Gastroesophageal sphincter (tissue), 4 donors: Measurements from ENCODE around the gene ZSCAN5C. TPM values are rescaled to one million over a fixed set of nuclear protein-coding genes. Genes with fewer than 3 reads are reported as not detected.

Source experiments
- ATAC-seq: fragments of 150-250 bp; one replicate; pipeline ENCODE4 v1.9.1; 2016; ENCODE audit warnings: mild to moderate bottlenecking, moderate library complexity
- H3K27ac ChIP-seq, 4 donors: fragments of 200-600 bp; sonication (generic) in 3 of 4; 1 replicate in 3 of 4; 2 replicates in 1 of 4; pipeline ENCODE4 v1.5.1; 2016 to 2019
- H3K27me3 ChIP-seq: fragments of 200-600 bp; sonication (generic); one replicate; pipeline ENCODE4 v1.5.1; 2019
- H3K36me3 ChIP-seq, 2 donors: fragments of 200-600 bp; sonication (generic); one replicate each; pipeline ENCODE4 v1.5.1; 2019; ENCODE audit warnings: control low read depth in 1 of 2
- H3K4me1 ChIP-seq, 3 donors: fragments of 200-600 bp; sonication (generic); 1 replicate in 2 of 3; 2 replicates in 1 of 3; pipeline ENCODE4 v1.5.1; 2016 to 2019; ENCODE audit warnings: control low read depth in 2 of 3
- H3K4me3 ChIP-seq, 2 donors: fragments of 200-600 bp; sonication (generic); one replicate each; pipeline ENCODE4 v1.5.1; 2019; ENCODE audit warnings: mild to moderate bottlenecking in 1 of 2, moderate library complexity in 1 of 2
- H3K9me3 ChIP-seq, 3 donors: fragments of 200-600 bp; sonication (generic); one replicate each; pipeline ENCODE4 v1.5.1; 2017 to 2019; ENCODE audit warnings: control low read depth in 2 of 3
- CTCF ChIP-seq, 4 experiments: fragments of 200-600 bp in 2 of 4; fragments of 450-650 bp in 2 of 4; sonication (generic) in 1 of 4; IDR thresholded peaks; one replicate each; pipeline ENCODE4 v1.5.1; 2017 to 2019; ENCODE audit warnings: antibody characterized with exemption in 4 of 4, mild to moderate bottlenecking in 2 of 4, moderate library complexity in 2 of 4
- EP300 ChIP-seq: sonication (generic); formaldehyde crosslinking; IDR thresholded peaks from one replicate; pipeline ENCODE4 v1.6.1; 2017; ENCODE audit warnings: antibody characterized with exemption, mild to moderate bottlenecking
- POLR2A ChIP-seq, 2 donors: fragments of 450-650 bp; IDR thresholded peaks; one replicate each; pipeline ENCODE4 v1.6.1; 2017; ENCODE audit warnings: antibody characterized with exemption in 2 of 2, mild to moderate bottlenecking in 2 of 2, moderate library complexity in 1 of 2
- POLR2AphosphoS5 ChIP-seq: sonication (generic); formaldehyde crosslinking; IDR thresholded peaks from one replicate; pipeline ENCODE4 v1.6.1; 2017; ENCODE audit warnings: antibody characterized with exemption
- WGBS, 2 donors: methylation state at CpG; one replicate each; pipeline ENCODE4 v1.1.5; 2018; ENCODE audit warnings: low coverage in 1 of 2; 5-methylcytosine and 5-hydroxymethylcytosine counted together
- total RNA-seq, 4 donors: library from RNA; depleted of rRNA; stranded (reverse); fragments of >200 nt; gene quantifications; one replicate each; pipeline ENCODE4 v1.1.0, GENCODE V29; 2016

The ZSCAN5C gene
- total RNA-seq, 4 donors from 2014 or later, result not detected

DNA sequence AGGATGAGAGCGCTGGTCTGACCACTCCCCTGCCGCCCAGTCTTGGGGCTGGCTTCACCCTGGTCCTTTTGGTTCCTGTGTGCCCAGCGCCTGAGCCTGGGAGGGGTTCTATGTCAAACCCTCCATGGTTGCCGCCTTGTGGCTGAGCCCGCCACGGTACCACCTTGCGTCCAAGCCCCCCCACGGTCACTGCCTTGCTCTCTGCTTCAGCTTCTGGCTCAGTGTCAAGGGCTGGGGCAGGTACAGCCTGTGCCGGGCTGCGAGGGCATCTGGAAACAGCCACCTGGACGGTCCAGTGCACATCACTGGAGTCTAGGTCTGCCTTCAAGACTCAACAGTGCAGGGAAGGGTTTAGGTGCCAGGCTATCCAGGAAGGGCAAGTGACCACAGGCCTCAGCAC lies 40.5 kb upstream of the ZSCAN5C start:
- Histone ChIP-seq H3K36me3 (peaks cover 0 to 58% of the 10 kb centered on the region in 2 donors), H3K27ac (no peak overlapping the region), H3K4me3 (no peak overlapping the region), H3K27me3 (peaks cover 3% of the 10 kb centered on the region), H3K9me3 (no peaks in the 10 kb centered on the region), H3K4me1 (peaks cover 0 to 1% (median 0%) of the 10 kb centered on the region in 3 donors)
- WGBS, 2 donors, result no CpG with 5 or more reads among the region's 11 CpGs
- TF ChIP-seq POLR2AphosphoS5, result no peak
- no peak for TF ChIP-seq EP300
- TF ChIP-seq POLR2A (IDR thresholded peaks at IDR 0.05), result no peak
- TF ChIP-seq CTCF (IDR thresholded peaks at IDR 0.05), result no peak
- no peak for ATAC-seq

DNA sequence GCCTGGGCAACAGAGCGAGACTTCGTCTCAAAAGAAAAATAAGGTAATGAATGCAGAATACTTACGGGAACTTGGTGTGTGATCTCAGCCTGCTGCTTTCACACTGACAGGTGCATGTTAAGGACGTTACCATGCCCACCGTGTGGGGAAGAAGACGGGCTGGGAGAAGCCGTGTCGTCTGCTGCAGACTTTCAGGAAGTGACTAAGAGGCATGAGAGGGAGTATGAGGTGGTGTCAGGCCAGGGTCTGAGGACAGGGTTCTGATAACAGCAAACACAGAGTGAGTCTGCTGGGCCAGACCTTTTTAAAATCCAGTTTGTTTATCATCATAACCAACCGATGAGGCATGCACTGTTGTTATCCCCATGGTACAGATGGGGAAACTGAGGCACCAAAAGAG lies 39.8 kb upstream of the ZSCAN5C start:
- 49 to 56% methylated on average over 9 of the region's 9 CpGs for WGBS, 2 donors

GRCh38 chr19:56163097-56163496 lies 39.0 kb upstream of the ZSCAN5C start:
- H3K4me1 ChIP-seq, result no peaks in the 10 kb centered on the region
- H3K4me3 ChIP-seq, result no peak overlapping the region
- no peak overlapping the region for H3K27ac ChIP-seq
- 81 to 93% methylated on average over 3 to 8 of the region's 13 CpGs for WGBS, 2 donors
- H3K36me3 ChIP-seq, result peaks cover 0 to 43% of the 10 kb centered on the region in 2 donors
- no peak for ATAC-seq
- H3K9me3 ChIP-seq, result no peaks in the 10 kb centered on the region
- peaks cover 8% of the 10 kb centered on the region for H3K27me3 ChIP-seq
- no peak for TF ChIP-seq CTCF (IDR thresholded peaks at IDR 0.05)
- no peak for TF ChIP-seq EP300
- TF ChIP-seq POLR2AphosphoS5, result no peak
- TF ChIP-seq POLR2A (IDR thresholded peaks at IDR 0.05), result no peak

More for the DNA sequence above, 39.8 kb upstream of the ZSCAN5C start:
- no peak for ATAC-seq
- no peaks in the 10 kb centered on the region for H3K9me3 ChIP-seq
- H3K4me1 ChIP-seq, result no peaks in the 10 kb centered on the region
- peaks cover 0 to 51% of the 10 kb centered on the region in 2 donors for H3K36me3 ChIP-seq
- no peak overlapping the region for H3K27ac ChIP-seq
- no peak overlapping the region for H3K4me3 ChIP-seq
- TF ChIP-seq POLR2AphosphoS5 (no peak), CTCF (IDR thresholded peaks at IDR 0.05) (no peak), POLR2A (IDR thresholded peaks at IDR 0.05) (no peak), EP300 (no peak)
- H3K27me3 ChIP-seq, result peaks cover 8% of the 10 kb centered on the region

DNA sequence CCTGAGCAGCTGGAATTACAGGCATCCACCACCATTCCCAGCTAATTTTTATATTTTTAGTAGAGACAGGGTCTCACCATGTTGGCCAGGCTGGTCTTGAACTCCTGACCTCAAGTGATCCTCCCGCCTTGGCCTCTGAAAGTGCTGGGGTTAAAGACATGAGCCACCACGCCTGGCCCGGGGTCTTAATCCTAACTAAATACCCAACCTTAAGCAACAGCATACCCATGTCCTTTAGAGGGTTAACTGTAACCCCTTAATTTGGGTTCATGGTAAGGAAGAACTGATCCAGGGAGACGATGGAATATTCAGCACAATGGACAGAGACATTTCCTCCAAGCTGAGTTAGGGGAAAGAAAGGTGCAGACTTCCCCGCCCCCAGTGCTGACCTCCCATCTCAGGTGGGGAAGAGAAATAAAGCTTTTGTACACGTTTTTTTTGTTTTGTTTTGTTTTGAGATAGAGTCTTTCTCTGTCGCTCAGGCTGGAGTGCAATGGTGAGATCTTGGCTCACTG lies 35.0 kb upstream of the ZSCAN5C start:
- Histone ChIP-seq H3K4me1 (peaks cover 0 to 8% (median 0%) of the 10 kb centered on the region in 3 donors), H3K9me3 (no peaks in the 10 kb centered on the region), H3K27ac (no peak overlapping the region), H3K27me3 (peaks cover 8% of the 10 kb centered on the region), H3K36me3 (peaks cover 0 to 3% of the 10 kb centered on the region in 2 donors), H3K4me3 (no peak overlapping the region)
- WGBS, 2 donors, result 0 to 5% methylated on average over 1 to 3 of the region's 7 CpGs
- no peak for ATAC-seq
- TF ChIP-seq POLR2AphosphoS5 (no peak), POLR2A (IDR thresholded peaks at IDR 0.05) (no peak), EP300 (no peak), CTCF (IDR thresholded peaks at IDR 0.05) (no peak)

DNA sequence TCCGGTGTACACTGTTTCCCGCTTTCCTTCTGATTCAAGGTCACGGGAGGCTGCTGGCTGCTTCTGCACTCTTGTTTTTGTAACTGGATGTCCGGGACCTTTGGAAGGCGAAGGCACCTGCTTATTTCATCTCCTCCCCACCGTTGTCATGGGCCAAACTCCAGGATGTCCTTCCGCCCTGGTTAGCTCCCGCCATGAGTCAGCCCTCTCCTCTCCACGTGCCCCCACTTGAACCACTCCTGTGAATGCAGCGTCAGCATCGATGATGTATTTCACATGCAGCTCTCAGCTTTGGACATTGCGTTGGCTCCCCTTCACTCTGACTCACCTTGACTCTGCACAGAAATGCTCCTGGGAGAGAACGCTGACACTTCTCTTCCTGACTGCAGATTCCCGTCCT lies 31.8 kb upstream of the ZSCAN5C start:
- peaks cover 32% of the 10 kb centered on the region for H3K27me3 ChIP-seq
- no peak overlapping the region for H3K27ac ChIP-seq
- 55 to 77% methylated on average over 6 to 11 of the region's 14 CpGs for WGBS, 2 donors
- H3K4me3 ChIP-seq, result no peak overlapping the region
- TF ChIP-seq CTCF (IDR thresholded peaks at IDR 0.05), result no peak
- no peak for TF ChIP-seq EP300
- TF ChIP-seq POLR2AphosphoS5, result no peak
- no peak for TF ChIP-seq POLR2A (IDR thresholded peaks at IDR 0.05)
- H3K9me3 ChIP-seq, result no peaks in the 10 kb centered on the region
- no peaks in the 10 kb centered on the region for H3K36me3 ChIP-seq
- H3K4me1 ChIP-seq, result peaks cover 0 to 8% (median 0%) of the 10 kb centered on the region in 3 donors
- peak; percentile 25 for ATAC-seq
